D721Med (cell line): ENCODE measurements around the gene TGFBR3.

Source experiments
- DNase-seq: peaks from one replicate; pipeline ENCODE4 v3.0.0; 2011; ENCODE audit warnings: low spot score; ENCODE audit not compliant: insufficient read length
- FAIRE-seq: peaks from 2 replicates; lab custom pipeline; 2011; peaks lifted over from hg19 to GRCh38; lab: Jason Lieb, UNC
- TF ChIP-seq, protein P1 (sequence below): IDR thresholded peaks from 2 replicates; pipeline ENCODE4 v1.5.1; 2012; ENCODE audit warnings: mild to moderate bottlenecking, control low read depth; ENCODE audit not compliant: insufficient read depth; ENCODE audit errors: missing control alignments

TGFBR3 gene

DNA sequence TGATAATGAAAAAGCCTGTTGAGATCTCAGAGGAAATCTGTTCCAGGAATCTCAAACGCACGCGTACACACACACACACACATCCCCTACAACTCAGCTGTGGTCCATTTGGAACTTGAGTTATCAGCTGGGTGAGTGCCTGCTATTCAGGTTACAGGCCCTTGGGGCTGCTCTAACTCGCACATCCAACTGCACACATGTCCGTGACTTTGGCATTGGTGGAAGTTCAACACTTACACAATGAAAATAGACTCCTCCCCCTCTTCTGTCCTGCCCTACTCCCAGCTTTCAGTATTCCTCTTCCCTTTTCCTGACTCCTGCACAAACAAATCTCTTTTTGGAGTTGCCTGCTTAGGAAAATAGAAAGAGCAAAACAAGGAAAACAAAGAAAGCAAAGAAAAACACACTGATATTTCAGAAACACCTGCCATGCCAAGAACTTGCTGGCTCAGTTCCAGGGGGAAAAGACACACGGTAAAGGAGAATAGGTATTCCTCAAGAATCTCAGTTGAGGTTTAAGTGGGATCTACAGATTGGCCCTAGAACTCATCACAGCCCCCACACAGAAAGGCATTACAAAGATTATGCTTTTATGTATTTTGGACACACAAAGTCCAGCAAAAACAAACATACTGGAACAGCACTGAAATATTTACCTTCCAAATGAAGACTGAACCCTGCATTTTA, 140.9 kb downstream of the TGFBR3 start:
- TF ChIP-seq, protein P1, sequence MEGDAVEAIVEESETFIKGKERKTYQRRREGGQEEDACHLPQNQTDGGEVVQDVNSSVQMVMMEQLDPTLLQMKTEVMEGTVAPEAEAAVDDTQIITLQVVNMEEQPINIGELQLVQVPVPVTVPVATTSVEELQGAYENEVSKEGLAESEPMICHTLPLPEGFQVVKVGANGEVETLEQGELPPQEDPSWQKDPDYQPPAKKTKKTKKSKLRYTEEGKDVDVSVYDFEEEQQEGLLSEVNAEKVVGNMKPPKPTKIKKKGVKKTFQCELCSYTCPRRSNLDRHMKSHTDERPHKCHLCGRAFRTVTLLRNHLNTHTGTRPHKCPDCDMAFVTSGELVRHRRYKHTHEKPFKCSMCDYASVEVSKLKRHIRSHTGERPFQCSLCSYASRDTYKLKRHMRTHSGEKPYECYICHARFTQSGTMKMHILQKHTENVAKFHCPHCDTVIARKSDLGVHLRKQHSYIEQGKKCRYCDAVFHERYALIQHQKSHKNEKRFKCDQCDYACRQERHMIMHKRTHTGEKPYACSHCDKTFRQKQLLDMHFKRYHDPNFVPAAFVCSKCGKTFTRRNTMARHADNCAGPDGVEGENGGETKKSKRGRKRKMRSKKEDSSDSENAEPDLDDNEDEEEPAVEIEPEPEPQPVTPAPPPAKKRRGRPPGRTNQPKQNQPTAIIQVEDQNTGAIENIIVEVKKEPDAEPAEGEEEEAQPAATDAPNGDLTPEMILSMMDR = no peak
- DNase-seq = no peak
- no peak for FAIRE-seq

DNA sequence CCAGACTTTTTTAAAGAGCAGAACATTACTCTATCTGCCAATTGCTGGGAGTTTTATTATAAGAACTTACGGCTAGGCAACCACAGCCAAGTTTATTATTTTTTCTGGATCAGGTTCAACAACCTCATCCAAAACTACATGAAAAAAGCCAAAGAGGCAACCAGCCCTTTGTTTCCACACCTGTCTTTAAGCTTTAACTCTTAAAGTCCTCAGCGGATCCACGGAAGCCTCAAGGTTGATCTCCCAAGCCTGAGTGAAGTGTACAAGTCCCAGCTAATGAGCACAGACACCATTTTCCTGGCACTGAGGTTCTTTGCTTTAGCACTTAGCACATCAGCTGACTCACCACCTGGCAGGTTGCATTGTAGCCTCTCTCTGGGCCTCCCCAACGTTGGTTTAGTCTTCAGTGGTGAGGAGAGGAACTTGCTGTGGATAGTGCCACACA, 143.1 kb downstream of the TGFBR3 start:
- no peak for DNase-seq
- FAIRE-seq = no peak
- TF ChIP-seq, protein P1 = no peak

DNA sequence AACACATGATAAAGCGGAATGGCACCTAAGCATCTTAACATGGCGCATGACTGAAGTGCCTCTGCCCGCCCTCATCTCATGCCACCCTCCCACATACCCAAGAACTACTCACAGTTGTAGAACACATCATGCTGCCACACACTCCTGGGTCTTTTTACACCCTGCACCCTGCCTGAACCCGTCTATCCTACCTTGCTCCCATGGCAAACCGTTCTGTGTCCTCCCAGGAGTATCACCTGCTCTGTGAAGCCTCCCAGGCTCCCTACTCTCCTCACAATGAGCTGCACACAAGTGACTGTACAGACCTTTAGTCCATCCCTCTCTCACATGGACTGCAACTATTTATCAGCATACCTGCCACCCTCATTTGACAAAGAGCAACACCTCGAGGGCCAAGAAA, 144.0 kb downstream of the TGFBR3 start:
- FAIRE-seq (no peak), DNase-seq (no peak)
- TF ChIP-seq, protein P1 = no peak

GRCh38 chr1:91741301-91741700, 144.7 kb downstream of the TGFBR3 start:
- no peak for DNase-seq
- TF ChIP-seq, protein P1 = no peak
- no peak for FAIRE-seq

GRCh38 chr1:91737650-91738049, 148.3 kb downstream of the TGFBR3 start:
- DNase-seq = no peak
- no peak for FAIRE-seq
- TF ChIP-seq, protein P1 = no peak

DNA sequence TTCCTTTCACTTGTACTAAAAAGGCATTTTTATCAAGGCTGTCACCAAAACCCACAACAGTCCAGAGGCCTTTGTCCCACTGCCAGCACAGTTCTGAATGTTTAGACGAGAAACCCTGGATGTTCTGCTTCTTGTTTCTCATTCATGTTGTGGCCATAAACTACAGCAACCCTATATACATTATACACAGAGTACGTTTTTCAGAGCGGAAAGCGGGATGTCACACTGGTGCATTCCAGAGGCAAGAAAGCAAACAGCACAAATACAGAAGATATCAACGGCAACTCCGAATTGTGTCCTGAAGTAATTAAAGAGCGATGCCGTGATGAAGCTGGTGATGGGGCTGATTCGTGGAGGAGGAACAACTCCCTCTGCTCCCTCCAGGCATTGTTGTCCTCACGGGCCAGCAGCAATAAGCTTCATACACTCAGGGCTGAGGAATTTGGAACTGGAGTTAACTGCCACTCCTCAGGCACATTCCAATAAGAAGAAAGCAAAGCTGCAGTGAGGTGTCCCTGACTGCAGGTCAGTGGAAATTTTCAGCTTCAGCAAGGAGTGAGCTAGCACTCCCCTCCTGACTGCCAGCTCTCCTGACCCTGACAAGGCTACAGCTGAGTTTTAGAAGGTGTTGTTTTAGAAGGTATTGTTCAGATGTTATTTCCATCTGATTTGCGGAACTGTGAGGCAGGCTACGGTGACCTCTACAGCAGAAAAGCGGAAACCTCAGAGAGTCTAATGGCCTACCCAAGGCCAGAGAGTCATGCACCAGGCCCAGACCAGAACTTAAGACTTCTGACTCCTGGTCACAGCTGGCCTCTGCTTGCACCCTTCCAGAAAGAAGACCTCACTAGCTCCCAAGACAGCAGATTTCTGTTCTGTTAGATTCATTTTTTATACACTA, 149.0 kb downstream of the TGFBR3 start:
- TF ChIP-seq, protein P1 = no peak
- DNase-seq (no peak), FAIRE-seq (no peak)
